Hematopoietic multipotent progenitor cell treated with erythropoietin and hydrocortisone succinate and interleukin-3 and kit ligand, for 4 days (in vitro differentiated cells): Measurements from ENCODE around the gene MTRR.

Source experiments
- DNase-seq: peaks from one replicate; pipeline ENCODE4 v3.0.0-alpha.2; 2015

MTRR gene

GRCh38 chr5:7868773-7869473, at the start of gene MTRR, which contains the start of gene FASTKD3:
Gene MTRR, plus strand, starts transcription at chr5:7869148. Its CDS starts 1,647 bp downstream, at chr5:7870795.
Gene FASTKD3, minus strand, starts transcription at chr5:7869031. Its CDS starts 948 bp downstream, at chr5:7868083.
- peak; percentile 97 for DNase-seq

GRCh38 chr5:7822449-7822848, 46.5 kb upstream of the MTRR start:
- no peak for DNase-seq

GRCh38 chr5:7823594-7823993, 45.4 kb upstream of the MTRR start:
- DNase-seq, result no peak

- no peak for DNase-seq
Measured at GRCh38 chr5:7824995-7825394, 44.0 kb upstream of the MTRR start.

- DNase-seq, result no peak
Measured at GRCh38 chr5:7825630-7826029, 43.3 kb upstream of the MTRR start.

GRCh38 chr5:7827610-7828009, 41.3 kb upstream of the MTRR start:
- no peak for DNase-seq

GRCh38 chr5:7828269-7828668, 40.7 kb upstream of the MTRR start:
- no peak for DNase-seq

- no peak for DNase-seq
Measured at GRCh38 chr5:7834982-7835381, 34.0 kb upstream of the MTRR start.

- no peak for DNase-seq
Measured at GRCh38 chr5:7837403-7837802, 31.5 kb upstream of the MTRR start.

- no peak for DNase-seq
Measured at GRCh38 chr5:7842531-7842930, 26.4 kb upstream of the MTRR start.

GRCh38 chr5:7844901-7845300, 24.0 kb upstream of the MTRR start:
- no peak for DNase-seq

GRCh38 chr5:7845557-7845956, 23.4 kb upstream of the MTRR start:
- no peak for DNase-seq

GRCh38 chr5:7846327-7846726, 22.6 kb upstream of the MTRR start:
- DNase-seq, result no peak

GRCh38 chr5:7848296-7848695, 20.7 kb upstream of the MTRR start:
- no peak for DNase-seq

- no peak for DNase-seq
Measured at GRCh38 chr5:7849681-7850394, 19.1 kb upstream of the MTRR start.

- DNase-seq, result peak; percentile 28
Measured at GRCh38 chr5:7850395-7851239, 18.3 kb upstream of the MTRR start, which contains the start of gene CFAP90. Gene CFAP90, minus strand, starts transcription at chr5:7851133. Its CDS starts 112 bp downstream, at chr5:7851021.

GRCh38 chr5:7851240-7851592, 17.7 kb upstream of the MTRR start:
- no peak for DNase-seq

- no peak for DNase-seq
Measured at GRCh38 chr5:7851617-7852289, 17.2 kb upstream of the MTRR start.

- DNase-seq, result no peak
Measured at GRCh38 chr5:7852542-7852941, 16.4 kb upstream of the MTRR start.

- no peak for DNase-seq
Measured at GRCh38 chr5:7852988-7853387, 16.0 kb upstream of the MTRR start.

- no peak for DNase-seq
Measured at GRCh38 chr5:7855611-7856010, 13.3 kb upstream of the MTRR start.

- DNase-seq, result peak; percentile 80
Measured at GRCh38 chr5:7856855-7857254, 12.1 kb upstream of the MTRR start.

GRCh38 chr5:7857361-7857760, 11.6 kb upstream of the MTRR start:
- no peak for DNase-seq
